SK-N-SH (cell line): Measurements from ENCODE around the gene RPS27L. TPM values are rescaled to one million over a fixed set of nuclear protein-coding genes. Genes with fewer than 3 reads are reported as not detected.

Experiments
- CTCF ChIA-PET: fragments of 300-600, 350-600 bp; formaldehyde crosslinking; extraction: SDS; loops from one replicate; lab custom pipeline; 2021; lab: Yijun Ruan, JAX
- POLR2A ChIA-PET: fragments of 350-600 bp; sonication (Branson Sonifier 250); formaldehyde crosslinking; extraction: SDS; loops from one replicate; lab custom pipeline; 2020; ENCODE audit warnings: antibody characterized with exemption, inconsistent platforms; lab: Yijun Ruan, JAX
- DNase-seq: peaks from one replicate; pipeline ENCODE4 v3.0.0; 2012
- H2AFZ ChIP-seq: fragments of 200-600 bp; sonication (generic); 2 replicates; pipeline ENCODE4 v1.8.1; 2016; ENCODE audit warnings: antibody characterized with exemption, mild to moderate bottlenecking, low read depth
- H3F3A ChIP-seq: fragments of 200-600 bp; sonication (generic); replicated peaks from 2 replicates; pipeline ENCODE3; 2016; ENCODE audit warnings: antibody characterized with exemption, mild to moderate bottlenecking; ENCODE audit not compliant: insufficient read depth
- H3K27ac ChIP-seq, 2 experiments: fragments of 200-500 bp in 1 of 2; fragments of 200-600 bp in 1 of 2; sonication (Bioruptor generic) in 1 of 2; sonication (generic), shearing (Covaris generic) in 1 of 2; 2 replicates each; pipeline versions ENCODE4 v1.5.1 to v1.6.1; 2014 to 2016; ENCODE audit warnings: low read depth in 2 of 2, inconsistent platforms in 1 of 2, low read length in 1 of 2, mild to moderate bottlenecking in 1 of 2, mixed read lengths in 1 of 2
- H3K27me3 ChIP-seq: fragments of 200-600 bp; sonication (generic), shearing (Covaris generic); 2 replicates; pipeline ENCODE4 v1.6.1; 2016; ENCODE audit warnings: mixed run types; ENCODE audit not compliant: insufficient read depth
- H3K36me3 ChIP-seq, 2 experiments: fragments of 200-500 bp in 1 of 2; fragments of 200-600 bp in 1 of 2; sonication (Bioruptor generic) in 1 of 2; sonication (generic) in 1 of 2; replicated peaks in 1 of 2; 2 replicates each; pipeline versions ENCODE3 to v1.5.1; 2014 to 2016; ENCODE audit warnings: low read length in 1 of 2, mild to moderate bottlenecking in 1 of 2; ENCODE audit not compliant: insufficient read depth in 2 of 2, control insufficient read depth in 1 of 2
- H3K4me1 ChIP-seq, 2 experiments: fragments of 200-500 bp in 1 of 2; fragments of 200-600 bp in 1 of 2; sonication (Bioruptor generic) in 1 of 2; sonication (generic), shearing (Covaris generic) in 1 of 2; 2 replicates each; pipeline versions ENCODE4 v1.5.1 to v1.6.1; 2014 to 2016; ENCODE audit warnings: low read depth in 1 of 2, low read length in 1 of 2, mixed run types in 1 of 2; ENCODE audit not compliant: insufficient read depth in 2 of 2, control insufficient read depth in 1 of 2
- H3K4me2 ChIP-seq: fragments of 200-600 bp; sonication (generic), shearing (Covaris generic); 2 replicates; pipeline ENCODE4 v1.6.1; 2017; ENCODE audit warnings: mixed run types
- H3K4me3 ChIP-seq, 2 experiments: fragments of 200-500 bp in 1 of 2; fragments of 200-600 bp in 1 of 2; sonication (Bioruptor generic) in 1 of 2; sonication (generic), shearing (Covaris generic) in 1 of 2; 2 replicates each; pipeline versions ENCODE4 v1.5.1 to v1.8.1; 2014 to 2016; ENCODE audit warnings: low read depth in 2 of 2, inconsistent platforms in 1 of 2, low read length in 1 of 2, mild to moderate bottlenecking in 1 of 2, mixed read lengths in 1 of 2, moderate library complexity in 1 of 2
- H3K79me2 ChIP-seq: fragments of 200-600 bp; sonication (generic); 2 replicates; pipeline ENCODE4 v1.8.1; 2017; ENCODE audit warnings: mild to moderate bottlenecking; ENCODE audit not compliant: insufficient read depth
- H3K9ac ChIP-seq: fragments of 200-600 bp; sonication (generic); 2 replicates; pipeline ENCODE4 v1.6.1; 2017; ENCODE audit warnings: mixed run types
- H3K9me2 ChIP-seq: fragments of 200-600 bp; sonication (generic); 2 replicates; pipeline ENCODE4 v1.6.1; 2017; ENCODE audit warnings: mixed run types
- H3K9me3 ChIP-seq: fragments of 200-600 bp; sonication (generic); 2 replicates; pipeline ENCODE4 v1.6.1; 2017; ENCODE audit warnings: mixed run types, mild to moderate bottlenecking, moderate library complexity
- H4K20me1 ChIP-seq: fragments of 200-600 bp; sonication (generic); 2 replicates; pipeline ENCODE4 v1.6.1; 2017; ENCODE audit warnings: mild to moderate bottlenecking, mixed run types; ENCODE audit not compliant: insufficient read depth
- CHD2 ChIP-seq: fragments of 150-350 bp; IDR thresholded peaks from 2 replicates; pipeline ENCODE4 v1.6.1; 2018; ENCODE audit warnings: low read length; ENCODE audit not compliant: partially characterized antibody
- ELF1 ChIP-seq: IDR thresholded peaks from 2 replicates; pipeline ENCODE4 v1.4.0; 2012
- EP300 ChIP-seq, 2 experiments: IDR thresholded peaks; 2 replicates each; pipeline versions ENCODE4 v1.4.0 to v1.6.1; 2012; ENCODE audit warnings: borderline replicate concordance in 1 of 2, low read depth in 1 of 2, low read length in 1 of 2
- EZH2phosphoT487 ChIP-seq: fragments of 200-600 bp; sonication (generic); IDR thresholded peaks from 2 replicates; pipeline ENCODE4 v1.6.1; 2017; ENCODE audit warnings: low read depth, mixed run types, mild to moderate bottlenecking, antibody characterized with exemption, moderate library complexity, borderline replicate concordance
- GATA2 ChIP-seq: sonication (generic); formaldehyde crosslinking; IDR thresholded peaks from 2 replicates; pipeline ENCODE4 v1.5.0; 2020; ENCODE audit warnings: mild to moderate bottlenecking, missing genetic modification reagents
- IRF3 ChIP-seq: fragments of 150-350 bp; IDR thresholded peaks from 2 replicates; pipeline ENCODE4 v1.6.1; 2016; ENCODE audit warnings: mild to moderate bottlenecking, low read depth, low read length
- MEF2A ChIP-seq: IDR thresholded peaks from 2 replicates; pipeline ENCODE4 v1.4.0; 2012; ENCODE audit warnings: low read depth, borderline replicate concordance
- POLR2AphosphoS5 ChIP-seq: IDR thresholded peaks from 2 replicates; pipeline ENCODE4 v1.6.1; 2012; ENCODE audit warnings: low read depth, low read length
- RAD21 ChIP-seq: IDR thresholded peaks from 2 replicates; pipeline ENCODE4 v1.6.1; 2012; ENCODE audit warnings: mild to moderate bottlenecking, low read length
- RCOR1 ChIP-seq: fragments of 150-350 bp; IDR thresholded peaks from 2 replicates; pipeline ENCODE4 v1.6.1; 2017; ENCODE audit warnings: antibody characterized with exemption, low read length
- RXRA ChIP-seq: IDR thresholded peaks from 2 replicates; pipeline ENCODE4 v1.4.0; 2012; ENCODE audit warnings: low read depth, mild to moderate bottlenecking, borderline replicate concordance
- SIN3A ChIP-seq: IDR thresholded peaks from 2 replicates; pipeline ENCODE4 v1.6.1; 2012; ENCODE audit warnings: low read depth, mild to moderate bottlenecking, low read length, moderate library complexity, borderline replicate concordance
- SMC3 ChIP-seq: IDR thresholded peaks from 2 replicates; pipeline ENCODE4 v1.6.1; 2012; ENCODE audit warnings: low read depth, low read length, improper control_type of control experiment
- TCF12 ChIP-seq: IDR thresholded peaks from 2 replicates; pipeline ENCODE4 v1.4.0; 2012
- USF2 ChIP-seq: fragments of 150-350 bp; IDR thresholded peaks from 2 replicates; pipeline ENCODE4 v1.6.1; 2017; ENCODE audit warnings: antibody characterized with exemption, low read length, low read depth, borderline replicate concordance
- YY1 ChIP-seq: IDR thresholded peaks from 2 replicates; pipeline ENCODE4 v1.4.0; 2012; ENCODE audit warnings: low read depth, mild to moderate bottlenecking
- ZBTB33 ChIP-seq: IDR thresholded peaks from 2 replicates; pipeline ENCODE4 v1.4.0; 2012; ENCODE audit warnings: low read depth, borderline replicate concordance
- WGBS: methylation state at CpG from one replicate; pipeline ENCODE4 v1.1.6; 2017; ENCODE audit warnings: low lambda C conversion rate; 5-methylcytosine and 5-hydroxymethylcytosine counted together
- polyA plus RNA-seq, 3 experiments: library from polyadenylated mRNA; depleted of rRNA; stranded (reverse); fragments of >200 nt; gene quantifications; 2 replicates each; pipeline ENCODE4 v1.2.3, GENCODE V29; 2012

RPS27L gene
- polyA plus RNA-seq, 1 of the 3 experiments (the other 2 are of a cell fraction), result 319 TPM

- no peak overlapping the region for H3K4me2 ChIP-seq
- H3K36me3 ChIP-seq, result no peaks in the 10 kb centered on the region
- H3K9ac ChIP-seq, result no peak overlapping the region
- no peak overlapping the region for H2AFZ ChIP-seq
- H4K20me1 ChIP-seq, result no peaks in the 10 kb centered on the region
- H3K4me3 ChIP-seq, result no peak overlapping the region
- DNase-seq, result no peak
- H3K79me2 ChIP-seq, result no peaks in the 10 kb centered on the region
- peaks cover 18% of the 10 kb centered on the region for H3F3A ChIP-seq
- WGBS, result 94% methylated on average over 2 of the region's 2 CpGs
- CTCF ChIA-PET, result interaction anchor here (4.7 kb wide), 1 partner anchor 16 kb away, joined by 24 read pairs; no protein-coding TSS in a partner anchor
- H3K9me3 ChIP-seq, result no peaks in the 10 kb centered on the region
- H3K27me3 ChIP-seq, result no peaks in the 10 kb centered on the region
- POLR2A ChIA-PET, result no interaction called here
- H3K4me1 ChIP-seq, result peaks cover 3 to 23% of the 10 kb centered on the region in 2 experiments; a peak in 3 of 4 replicates
- TF ChIP-seq MEF2A (no peak), IRF3 (no peak), ZBTB33 (no peak), EP300 (IDR thresholded peaks at IDR 0.05; ENCODE audit: borderline replicate concordance in 1 of 2, low read depth in 1 of 2, low read length in 1 of 2) (no peak), CHD2 (no peak), SMC3 (no peak), ELF1 (no peak), POLR2AphosphoS5 (no peak), TCF12 (no peak), RAD21 (no peak)
- no peak overlapping the region for H3K27ac ChIP-seq
- H3K9me2 ChIP-seq, result no peaks in the 10 kb centered on the region
These were observed 47.4 kb downstream of the RPS27L start for GRCh38 chr15:63109920-63110319.

GRCh38 chr15:63109498-63109897 is 47.8 kb downstream of the RPS27L start:
- no peaks in the 10 kb centered on the region for H3K9me3 ChIP-seq
- ChIA-PET CTCF (interaction anchor here (1.0 to 4.7 kb wide), 3 partner anchors 15 to 62 kb away, joined by 3 to 24 read pairs (median 6); no protein-coding TSS in a partner anchor), POLR2A (no interaction called here)
- WGBS, result 90% methylated on average over 2 of the region's 2 CpGs
- H3K27me3 ChIP-seq, result no peaks in the 10 kb centered on the region
- peaks cover 18% of the 10 kb centered on the region for H3F3A ChIP-seq
- H3K9ac ChIP-seq, result no peak overlapping the region
- no peaks in the 10 kb centered on the region for H3K79me2 ChIP-seq
- H3K27ac ChIP-seq, result no peak overlapping the region
- H3K9me2 ChIP-seq, result no peaks in the 10 kb centered on the region
- H3K4me3 ChIP-seq, result no peak overlapping the region
- H3K4me2 ChIP-seq, result no peak overlapping the region
- H4K20me1 ChIP-seq, result no peaks in the 10 kb centered on the region
- no peak for DNase-seq
- no peak overlapping the region for H2AFZ ChIP-seq
- H3K4me1 ChIP-seq, result peaks cover 3 to 23% of the 10 kb centered on the region in 2 experiments; a peak in 3 of 4 replicates
- H3K36me3 ChIP-seq, result no peaks in the 10 kb centered on the region
- TF ChIP-seq EZH2phosphoT487 (no peak), YY1 (no peak), RCOR1 (no peak), USF2 (no peak), SMC3 (no peak), MEF2A (no peak), POLR2AphosphoS5 (no peak), SIN3A (no peak), RXRA (no peak), GATA2 (no peak), RAD21 (no peak)
- TF ChIP-seq, all 33 proteins: peak for 0
